ENCODE results near the gene CSF1. TPM values are rescaled to one million over a fixed set of nuclear protein-coding genes. Genes with fewer than 3 reads are reported as not detected.

The CSF1 gene
- total and polyA plus RNA-seq, 2 of the 13 experiments (the other 11 are each of a cell fraction or from before 2014, with no cell fraction given), result 4.6 to 13.3 TPM

GRCh38 chr1:109873278-109874175 is 37.1 kb upstream of the CSF1 start (continued):
- TF ChIP-seq, protein P1, sequence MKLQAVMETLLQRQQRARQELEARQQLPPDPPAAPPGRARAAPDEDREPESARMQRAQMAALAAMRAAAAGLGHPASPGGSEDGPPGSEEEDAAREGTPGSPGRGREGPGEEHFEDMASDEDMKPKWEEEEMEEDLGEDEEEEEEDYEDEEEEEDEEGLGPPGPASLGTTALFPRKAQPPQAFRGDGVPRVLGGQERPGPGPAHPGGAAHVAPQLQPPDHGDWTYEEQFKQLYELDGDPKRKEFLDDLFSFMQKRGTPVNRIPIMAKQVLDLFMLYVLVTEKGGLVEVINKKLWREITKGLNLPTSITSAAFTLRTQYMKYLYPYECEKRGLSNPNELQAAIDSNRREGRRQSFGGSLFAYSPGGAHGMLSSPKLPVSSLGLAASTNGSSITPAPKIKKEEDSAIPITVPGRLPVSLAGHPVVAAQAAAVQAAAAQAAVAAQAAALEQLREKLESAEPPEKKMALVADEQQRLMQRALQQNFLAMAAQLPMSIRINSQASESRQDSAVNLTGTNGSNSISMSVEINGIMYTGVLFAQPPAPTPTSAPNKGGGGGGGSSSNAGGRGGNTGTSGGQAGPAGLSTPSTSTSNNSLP (IDR thresholded peaks at IDR 0.05; ENCODE audit: low read depth, low read length), result no peak
- TF ChIP-seq ZNF207 (IDR thresholded peaks at IDR 0.05; ENCODE audit: borderline replicate concordance), result no peak
- no peak for TF ChIP-seq ZNF484 (CRISPR knock-in tag; IDR thresholded peaks at IDR 0.05; ENCODE audit: borderline replicate concordance, low read depth)
- no peak for TF ChIP-seq ZNF383 (CRISPR knock-in tag; IDR thresholded peaks at IDR 0.05; ENCODE audit: borderline replicate concordance)
- TF ChIP-seq, protein P2, sequence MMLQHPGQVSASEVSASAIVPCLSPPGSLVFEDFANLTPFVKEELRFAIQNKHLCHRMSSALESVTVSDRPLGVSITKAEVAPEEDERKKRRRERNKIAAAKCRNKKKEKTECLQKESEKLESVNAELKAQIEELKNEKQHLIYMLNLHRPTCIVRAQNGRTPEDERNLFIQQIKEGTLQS (CRISPR knock-in tag; IDR thresholded peaks at IDR 0.05), result no peak
- TF ChIP-seq GABPA (IDR thresholded peaks at IDR 0.05; ENCODE audit: low read depth, low read length), result no peak
- 0 out of 2 replicates have a peak, but pooled peaks have one; percentile 28 for TF ChIP-seq GABPA (CRISPR knock-in tag; IDR thresholded peaks at IDR 0.05; ENCODE audit: low read depth)
- TF ChIP-seq, protein P3, sequence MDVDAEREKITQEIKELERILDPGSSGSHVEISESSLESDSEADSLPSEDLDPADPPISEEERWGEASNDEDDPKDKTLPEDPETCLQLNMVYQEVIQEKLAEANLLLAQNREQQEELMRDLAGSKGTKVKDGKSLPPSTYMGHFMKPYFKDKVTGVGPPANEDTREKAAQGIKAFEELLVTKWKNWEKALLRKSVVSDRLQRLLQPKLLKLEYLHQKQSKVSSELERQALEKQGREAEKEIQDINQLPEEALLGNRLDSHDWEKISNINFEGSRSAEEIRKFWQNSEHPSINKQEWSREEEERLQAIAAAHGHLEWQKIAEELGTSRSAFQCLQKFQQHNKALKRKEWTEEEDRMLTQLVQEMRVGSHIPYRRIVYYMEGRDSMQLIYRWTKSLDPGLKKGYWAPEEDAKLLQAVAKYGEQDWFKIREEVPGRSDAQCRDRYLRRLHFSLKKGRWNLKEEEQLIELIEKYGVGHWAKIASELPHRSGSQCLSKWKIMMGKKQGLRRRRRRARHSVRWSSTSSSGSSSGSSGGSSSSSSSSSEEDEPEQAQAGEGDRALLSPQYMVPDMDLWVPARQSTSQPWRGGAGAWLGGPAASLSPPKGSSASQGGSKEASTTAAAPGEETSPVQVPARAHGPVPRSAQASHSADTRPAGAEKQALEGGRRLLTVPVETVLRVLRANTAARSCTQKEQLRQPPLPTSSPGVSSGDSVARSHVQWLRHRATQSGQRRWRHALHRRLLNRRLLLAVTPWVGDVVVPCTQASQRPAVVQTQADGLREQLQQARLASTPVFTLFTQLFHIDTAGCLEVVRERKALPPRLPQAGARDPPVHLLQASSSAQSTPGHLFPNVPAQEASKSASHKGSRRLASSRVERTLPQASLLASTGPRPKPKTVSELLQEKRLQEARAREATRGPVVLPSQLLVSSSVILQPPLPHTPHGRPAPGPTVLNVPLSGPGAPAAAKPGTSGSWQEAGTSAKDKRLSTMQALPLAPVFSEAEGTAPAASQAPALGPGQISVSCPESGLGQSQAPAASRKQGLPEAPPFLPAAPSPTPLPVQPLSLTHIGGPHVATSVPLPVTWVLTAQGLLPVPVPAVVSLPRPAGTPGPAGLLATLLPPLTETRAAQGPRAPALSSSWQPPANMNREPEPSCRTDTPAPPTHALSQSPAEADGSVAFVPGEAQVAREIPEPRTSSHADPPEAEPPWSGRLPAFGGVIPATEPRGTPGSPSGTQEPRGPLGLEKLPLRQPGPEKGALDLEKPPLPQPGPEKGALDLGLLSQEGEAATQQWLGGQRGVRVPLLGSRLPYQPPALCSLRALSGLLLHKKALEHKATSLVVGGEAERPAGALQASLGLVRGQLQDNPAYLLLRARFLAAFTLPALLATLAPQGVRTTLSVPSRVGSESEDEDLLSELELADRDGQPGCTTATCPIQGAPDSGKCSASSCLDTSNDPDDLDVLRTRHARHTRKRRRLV (CRISPR knock-in tag; IDR thresholded peaks at IDR 0.05), result no peak
- TF ChIP-seq, protein P4, sequence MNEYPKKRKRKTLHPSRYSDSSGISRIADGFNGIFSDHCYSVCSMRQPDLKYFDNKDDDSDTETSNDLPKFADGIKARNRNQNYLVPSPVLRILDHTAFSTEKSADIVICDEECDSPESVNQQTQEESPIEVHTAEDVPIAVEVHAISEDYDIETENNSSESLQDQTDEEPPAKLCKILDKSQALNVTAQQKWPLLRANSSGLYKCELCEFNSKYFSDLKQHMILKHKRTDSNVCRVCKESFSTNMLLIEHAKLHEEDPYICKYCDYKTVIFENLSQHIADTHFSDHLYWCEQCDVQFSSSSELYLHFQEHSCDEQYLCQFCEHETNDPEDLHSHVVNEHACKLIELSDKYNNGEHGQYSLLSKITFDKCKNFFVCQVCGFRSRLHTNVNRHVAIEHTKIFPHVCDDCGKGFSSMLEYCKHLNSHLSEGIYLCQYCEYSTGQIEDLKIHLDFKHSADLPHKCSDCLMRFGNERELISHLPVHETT (CRISPR knock-in tag; conservative IDR thresholded peaks at IDR 0.05), result no peak
- peak; percentile 88 for TF ChIP-seq CEBPB (IDR thresholded peaks at IDR 0.05; ENCODE audit: borderline replicate concordance, low read depth, low read length)
- TF ChIP-seq MIER2 (CRISPR knock-in tag; IDR thresholded peaks at IDR 0.05), result no peak
- no peak for TF ChIP-seq ZFP1 (CRISPR knock-in tag; IDR thresholded peaks at IDR 0.05)
- TF ChIP-seq TARDBP (CRISPR knock-in tag; IDR thresholded peaks at IDR 0.05), result no peak

Data from HepG2 (cell line).